DMS79 treated with DMSO at 0.1 percent for 48 hours (cell line): ENCODE results near the gene RPTOR.
"Not testable (repeated sequence)": the region's sequence is repeated elsewhere in the genome, so short reads cannot be mapped to it uniquely, and the experiment has no call there.

Experiments used
- DNase-seq: peaks from one replicate; lab custom pipeline; 2025; lab: John Stamatoyannopoulos, UW

The RPTOR gene

DNA sequence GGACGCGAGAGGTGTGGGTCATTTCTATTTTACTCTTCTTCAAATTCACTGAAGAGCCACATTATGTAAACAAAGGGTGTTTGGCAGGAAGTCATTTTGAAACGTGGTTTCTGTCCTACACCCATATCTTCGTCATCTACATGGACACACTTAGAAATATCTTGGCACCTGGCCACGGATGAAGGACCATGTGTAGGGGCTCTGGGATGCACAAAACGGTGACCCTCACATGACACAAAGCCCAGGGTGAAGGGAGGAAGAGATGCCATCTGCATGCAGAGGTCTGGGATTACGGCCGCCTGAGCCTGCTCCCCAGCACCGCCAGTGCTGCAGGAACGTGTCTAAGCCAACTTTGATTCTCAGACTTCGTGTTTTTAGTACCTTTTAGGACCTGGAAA is 316.8 kb downstream of the RPTOR start:
- peak; percentile 5 for DNase-seq

- peak; percentile 68 for DNase-seq
Measured at GRCh38 chr17:80861892-80862291, 317.3 kb downstream of the RPTOR start.

GRCh38 chr17:80862481-80862961 is 317.9 kb downstream of the RPTOR start:
- DNase-seq, result no peak

- DNase-seq, result no peak
Measured at GRCh38 chr17:80862978-80863377, 318.3 kb downstream of the RPTOR start.

- DNase-seq, result no peak
Measured at GRCh38 chr17:80863626-80864025, 319.0 kb downstream of the RPTOR start.

DNA sequence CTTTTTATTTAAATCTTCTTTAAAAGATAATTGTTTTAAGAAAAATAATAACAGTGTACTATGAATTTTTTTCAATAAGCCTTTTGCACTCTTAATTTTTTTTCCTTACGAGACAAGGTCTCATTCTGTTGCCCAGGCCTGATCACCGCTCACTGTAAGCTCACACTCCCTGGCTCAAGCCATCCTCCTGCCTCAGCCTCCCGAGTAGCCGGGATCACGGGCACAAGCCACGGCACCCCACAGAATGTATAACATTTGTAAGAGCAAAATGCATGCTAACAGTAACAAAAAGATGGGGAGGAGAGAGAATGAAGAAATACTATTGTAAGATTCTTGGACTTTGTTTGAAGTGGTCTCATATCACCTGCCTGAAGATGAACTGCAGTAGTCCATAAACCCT is 320.1 kb downstream of the RPTOR start:
- no peak for DNase-seq

- peak; percentile 2 for DNase-seq
Measured at GRCh38 chr17:80866050-80866793, 321.6 kb downstream of the RPTOR start.

DNA sequence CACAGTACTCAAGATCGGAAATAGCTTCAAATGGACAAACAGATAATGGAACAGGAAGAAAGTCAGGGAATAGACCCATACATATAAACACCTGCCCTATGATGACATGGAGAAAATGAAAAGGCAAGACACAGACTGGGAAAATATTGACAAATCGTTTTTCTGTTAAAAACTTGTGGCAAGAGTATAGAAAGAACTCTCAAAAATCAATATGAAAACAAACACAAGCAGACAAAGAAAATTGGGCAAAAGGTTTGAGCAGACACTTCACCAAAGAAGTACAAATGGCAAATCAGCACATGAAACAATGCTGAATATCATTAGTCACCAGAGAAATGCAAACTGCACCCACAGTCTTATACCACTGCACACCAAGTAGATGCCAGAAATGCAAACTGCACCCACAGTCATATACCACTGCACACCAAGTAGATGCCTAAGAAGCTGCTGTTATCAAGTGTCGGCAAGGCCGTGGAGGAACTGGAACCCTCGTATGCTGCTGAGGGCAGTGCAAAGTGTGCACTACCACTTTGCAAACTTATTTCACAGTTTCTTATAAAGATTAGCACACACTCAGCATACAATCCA is 323.5 kb downstream of the RPTOR start:
- no peak for DNase-seq

DNA sequence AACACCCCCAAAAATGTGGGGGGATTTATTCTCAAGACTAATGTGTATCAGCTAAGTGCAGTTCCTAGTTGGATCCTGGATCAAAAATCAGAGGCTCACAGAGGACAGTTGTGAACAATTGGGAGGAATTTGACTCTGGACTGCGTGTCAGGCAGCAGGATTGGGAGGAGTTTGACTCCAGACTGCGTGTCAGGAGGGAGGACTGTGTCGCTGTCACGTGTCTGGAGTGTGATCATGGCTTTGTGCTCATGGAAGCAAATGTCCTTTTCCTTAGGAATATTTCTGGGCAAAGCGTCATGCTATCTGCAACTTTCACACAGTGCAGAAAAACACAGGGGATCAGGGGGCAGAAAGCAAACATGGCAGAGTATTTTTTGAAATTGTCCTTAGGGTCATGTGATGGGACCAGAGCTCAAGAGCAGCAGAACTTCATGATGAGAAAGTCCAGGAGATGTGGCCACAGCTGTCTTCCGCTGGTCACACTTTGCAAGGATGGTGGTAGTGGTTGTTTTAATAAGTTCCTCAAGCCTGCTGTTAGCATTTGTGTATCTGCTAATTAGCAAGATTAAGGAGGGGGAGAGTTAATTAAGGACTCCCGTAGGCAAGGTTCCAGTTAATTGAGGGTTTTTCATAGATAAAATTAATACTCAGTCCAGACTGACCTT is 325.0 kb downstream of the RPTOR start:
- DNase-seq, result no peak

DNA sequence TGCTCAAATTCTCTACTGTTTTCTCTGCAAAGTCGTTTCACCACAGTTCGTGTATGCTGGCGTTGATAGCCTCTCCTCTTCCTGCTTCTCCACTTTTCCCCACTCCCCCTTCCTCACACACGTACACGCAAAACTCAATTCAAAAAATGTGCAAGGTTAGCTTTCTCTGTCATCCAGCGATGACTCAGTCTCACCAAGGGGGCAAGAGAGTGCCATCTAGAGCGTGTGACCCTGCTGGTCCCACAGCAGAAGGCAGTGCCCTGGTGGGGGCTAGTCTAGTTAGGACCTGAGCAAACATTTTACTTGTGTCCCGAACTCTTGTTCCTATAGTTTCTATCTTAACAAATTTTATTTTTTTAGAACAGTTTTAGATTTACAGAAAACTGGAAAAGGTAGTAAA is 325.8 kb downstream of the RPTOR start:
- DNase-seq, result no peak

DNA sequence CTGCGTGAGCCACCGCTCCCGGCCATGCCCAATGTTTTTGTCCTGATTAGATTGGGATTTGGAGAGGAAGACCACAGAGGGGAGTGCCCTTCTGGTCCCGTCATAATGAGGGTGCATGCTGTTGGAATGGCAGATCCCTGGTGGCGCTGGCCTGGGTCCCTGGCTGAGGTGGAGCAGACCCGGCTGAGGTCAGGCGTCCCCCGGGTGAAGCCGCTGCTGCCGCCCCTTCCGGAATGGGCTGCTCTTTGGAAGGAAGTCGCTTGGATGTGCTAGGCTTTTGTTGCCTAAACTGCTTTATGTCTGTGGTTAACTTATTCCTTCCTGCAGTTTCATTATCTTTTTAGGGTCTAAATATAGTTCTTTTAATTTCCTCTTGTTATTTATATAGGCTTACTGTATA is 326.7 kb downstream of the RPTOR start:
- DNase-seq, result no peak

DNA sequence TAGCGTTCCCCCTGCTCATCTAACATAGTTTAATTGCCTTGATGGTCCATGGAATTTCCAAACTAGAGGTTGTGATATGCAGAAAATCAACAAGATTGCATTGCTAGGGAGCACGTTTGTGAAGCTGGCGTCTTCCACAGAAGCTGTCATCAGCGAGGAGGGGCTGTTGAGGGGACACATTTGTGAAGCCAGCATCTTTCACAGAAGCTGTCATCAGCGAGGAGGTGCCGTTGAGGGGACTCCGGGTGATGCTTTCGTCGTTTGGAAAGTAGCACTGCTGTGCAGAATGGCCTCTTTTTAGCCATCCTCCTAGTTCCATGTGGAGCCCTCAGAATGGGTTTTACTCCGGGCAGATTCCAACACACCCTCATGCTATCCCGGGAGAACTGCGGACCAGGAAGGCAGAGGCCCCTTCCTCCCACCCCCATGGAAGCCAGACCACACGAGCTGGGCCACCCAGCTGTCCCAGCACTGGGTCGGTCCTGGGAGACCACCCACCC is 327.4 kb downstream of the RPTOR start:
- DNase-seq, result no peak

DNA sequence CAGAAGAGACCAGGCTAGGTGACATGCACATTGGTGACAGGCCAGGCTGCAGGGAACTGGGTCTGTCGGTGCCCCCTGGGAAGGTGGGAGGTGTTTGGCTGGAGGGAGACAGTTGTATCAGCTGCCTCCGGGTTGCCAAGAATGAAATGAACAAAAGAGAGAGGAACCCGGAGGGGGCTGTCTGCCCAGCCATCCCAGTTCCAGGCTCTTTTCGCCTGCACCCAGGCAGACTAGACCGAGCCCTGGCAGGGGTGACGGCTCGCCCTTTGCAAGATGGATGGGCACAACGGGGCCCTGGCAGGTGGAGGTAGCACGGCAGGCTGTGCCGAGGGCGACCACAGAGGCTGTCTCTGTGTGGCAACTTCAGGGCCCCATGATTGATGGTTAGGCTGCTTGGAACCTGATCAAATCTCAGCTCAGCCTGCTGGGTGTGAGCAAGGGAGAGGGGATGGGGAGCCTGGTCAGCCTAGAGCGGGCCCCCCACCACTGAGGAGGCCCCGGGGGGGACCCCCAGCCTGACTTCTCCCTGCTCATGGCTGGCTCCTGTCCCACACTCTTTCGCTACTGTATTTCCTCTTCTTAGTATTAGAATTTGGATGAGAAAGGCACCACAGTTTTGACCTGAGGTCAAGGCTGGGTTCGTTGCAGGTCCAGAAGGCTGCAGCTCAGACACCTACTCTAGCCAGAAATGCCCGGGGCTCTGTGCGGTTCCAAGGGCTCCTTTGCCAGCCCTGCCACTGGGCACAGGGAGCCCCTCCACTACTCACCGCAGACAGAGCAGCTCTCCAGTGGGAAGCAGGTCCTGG is 328.1 kb downstream of the RPTOR start:
- DNase-seq, result no peak

DNA sequence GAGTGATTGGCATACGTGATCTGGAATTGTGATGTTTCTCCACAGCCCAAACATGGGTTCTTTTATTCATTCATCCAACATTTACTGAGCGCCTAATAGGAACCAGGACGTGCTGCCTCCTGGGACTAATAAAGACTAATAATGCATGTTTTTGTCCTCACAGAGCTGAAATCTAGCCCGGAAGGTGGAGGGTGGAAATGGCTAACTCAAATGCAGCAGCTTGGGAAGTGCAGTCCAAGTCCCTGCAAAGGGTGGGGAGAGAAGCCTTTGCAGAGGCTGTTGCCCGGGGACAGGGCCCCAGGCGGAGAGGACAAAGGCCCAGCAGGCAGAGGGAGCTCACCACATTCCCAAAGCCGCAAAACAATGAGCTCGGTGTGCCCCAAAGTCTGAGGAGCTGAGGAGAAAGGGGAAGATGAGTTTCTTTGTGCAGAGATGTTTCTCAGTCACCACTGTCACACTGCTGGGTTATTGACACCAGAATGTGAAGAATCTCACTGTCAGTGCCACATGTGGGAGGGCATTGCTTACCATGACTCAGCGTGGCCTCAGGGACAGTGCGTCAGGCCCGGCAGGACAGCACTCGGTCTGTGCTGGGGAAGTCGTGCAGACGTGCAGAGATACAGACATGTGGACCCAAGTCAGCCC is 328.8 kb downstream of the RPTOR start:
- DNase-seq, result no peak

- DNase-seq, result no peak
Measured at GRCh38 chr17:80874866-80875445, 330.3 kb downstream of the RPTOR start.

DNA sequence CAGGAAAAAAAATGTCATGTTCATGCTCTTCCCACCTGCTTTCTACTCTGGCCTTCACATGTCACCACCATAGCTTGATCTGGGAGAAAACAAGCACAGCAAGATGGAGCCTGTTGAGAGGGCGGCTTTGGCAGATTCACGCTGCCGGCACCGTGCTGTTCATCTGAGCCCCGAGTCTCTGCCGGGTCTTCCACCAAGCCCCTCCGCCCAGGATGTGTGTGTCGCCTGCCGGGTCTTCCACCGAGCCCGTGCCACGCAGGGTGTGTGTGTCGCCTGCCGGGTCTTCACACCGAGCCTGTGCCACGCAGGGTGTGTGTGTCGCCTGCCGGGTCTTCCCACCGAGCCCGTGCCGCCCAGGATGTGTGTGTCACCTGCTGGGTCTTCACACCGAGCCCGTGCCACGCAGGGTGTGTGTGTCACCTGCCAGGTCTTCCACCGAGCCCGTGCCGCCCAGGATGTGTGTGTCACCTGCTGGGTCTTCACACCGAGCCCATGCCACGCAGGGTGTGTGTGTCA is 330.9 kb downstream of the RPTOR start:
- DNase-seq, result not testable (repeated sequence)

- DNase-seq, result not testable (repeated sequence)
Measured at GRCh38 chr17:80876456-80876949, 331.9 kb downstream of the RPTOR start.

- peak; percentile 16 for DNase-seq
Measured at GRCh38 chr17:80876950-80877728, 332.5 kb downstream of the RPTOR start.

GRCh38 chr17:80877729-80878303 is 333.2 kb downstream of the RPTOR start:
- no peak for DNase-seq
